HCT116 (cell line): Measurements from ENCODE around the gene THOC6. TPM values are rescaled to one million over a fixed set of nuclear protein-coding genes. Genes with fewer than 3 reads are reported as not detected.

Experiments used
- ATAC-seq: fragments of 200-7000 bp; cut with Tn5 transposase; 2 replicates; pipeline ENCODE4 v1.9.1; 2020; ENCODE audit warnings: mild to moderate bottlenecking, moderate library complexity
- BruUV-seq: library from RNA; stranded (reverse); fragments of 400-500 nt; replicated peaks from 2 replicates; lab custom pipeline; 2021; lab: Mats Ljungman, UMichigan
- CTCF ChIA-PET: fragments of 300-600 bp; sonication (Branson Sonifier 250); formaldehyde crosslinking; loops from one replicate; lab custom pipeline; 2021; ENCODE audit warnings: antibody characterized with exemption; lab: Charles Lee
- POLR2A ChIA-PET: fragments of 300-600, 350-600 bp; sonication (Branson Sonifier 250); formaldehyde crosslinking; loops from one replicate; lab custom pipeline; 2021; ENCODE audit warnings: antibody characterized with exemption; lab: Charles Lee
- RAD21 ChIA-PET, 2 experiments: fragments of 300-600 bp; sonication (Branson Sonifier 250); formaldehyde crosslinking; loops; one replicate each; lab custom pipeline; 2023; ENCODE audit warnings: low total read pairs in 2 of 2; ENCODE audit not compliant: uncharacterized antibody in 2 of 2, unreplicated experiment in 2 of 2, low non-redundant PET in 1 of 2; lab: Charles Lee
- DNase-seq: peaks from one replicate; pipeline ENCODE4 v3.0.0-alpha.2; 2010; ENCODE audit warnings: low read depth, low spot score
- H2AFZ ChIP-seq: fragments of 200-600 bp; shearing (Covaris generic), sonication (generic); 2 replicates; pipeline ENCODE4 v1.6.1; 2017; ENCODE audit warnings: low read depth, mixed run types, mixed read lengths, antibody characterized with exemption, low read length; ENCODE audit not compliant: poor library complexity, severe bottlenecking
- H3K27ac ChIP-seq: 2 replicates; pipeline ENCODE4 v1.5.1; 2012; ENCODE audit warnings: low read depth, low read length
- H3K27me3 ChIP-seq: fragments of 200-600 bp; sonication (generic); 2 replicates; pipeline ENCODE4 v1.6.1; 2016; ENCODE audit warnings: mixed run types, low read length, mixed read lengths; ENCODE audit not compliant: insufficient read depth
- H3K36me3 ChIP-seq, 2 experiments: fragments of 200-500 bp in 1 of 2; fragments of 200-600 bp in 1 of 2; sonication (Bioruptor generic) in 1 of 2; sonication (generic) in 1 of 2; 2 replicates each; pipeline versions ENCODE4 v1.5.1 to v1.6.1; 2014 to 2016; ENCODE audit warnings: low read length in 2 of 2, inconsistent platforms in 1 of 2, mixed read lengths in 1 of 2, mixed run types in 1 of 2; ENCODE audit not compliant: insufficient read depth in 2 of 2, control insufficient read depth in 1 of 2
- H3K4me1 ChIP-seq, 2 experiments: fragments of 200-600 bp in 1 of 2; sonication (generic) in 1 of 2; 2 replicates each; pipeline versions ENCODE4 v1.5.1 to v1.6.1; 2012 to 2017; ENCODE audit warnings: low read length in 2 of 2, inconsistent platforms in 1 of 2, mild to moderate bottlenecking in 1 of 2, mixed read lengths in 1 of 2, mixed run types in 1 of 2, moderate library complexity in 1 of 2; ENCODE audit not compliant: insufficient read depth in 2 of 2, control insufficient read depth in 1 of 2
- H3K4me2 ChIP-seq: fragments of 200-600 bp; sonication (generic); 2 replicates; pipeline ENCODE4 v1.6.1; 2017; ENCODE audit warnings: mixed run types, low read length, mixed read lengths
- H3K4me3 ChIP-seq, 2 experiments: fragments of 200-600 bp in 1 of 2; sonication (generic) in 1 of 2; replicated peaks in 1 of 2; 2 replicates each; pipeline ENCODE4 v1.5.1; 2011 to 2016; ENCODE audit warnings: low read length in 2 of 2, control low read depth in 1 of 2, low read depth in 1 of 2, mild to moderate bottlenecking in 1 of 2, mixed read lengths in 1 of 2, mixed run types in 1 of 2
- H3K79me2 ChIP-seq: fragments of 200-600 bp; sonication (generic); 2 replicates; pipeline ENCODE4 v1.6.1; 2017; ENCODE audit warnings: mild to moderate bottlenecking, mixed run types, low read length, moderate library complexity, mixed read lengths; ENCODE audit not compliant: insufficient read depth
- H3K9ac ChIP-seq: fragments of 200-600 bp; sonication (generic); 2 replicates; pipeline ENCODE4 v1.6.1; 2016; ENCODE audit warnings: low read length, mixed read lengths
- H3K9me2 ChIP-seq: fragments of 200-600 bp; sonication (generic), shearing (Covaris generic); 2 replicates; pipeline ENCODE4 v1.6.1; 2017; ENCODE audit warnings: mixed run types, mild to moderate bottlenecking, moderate library complexity; ENCODE audit not compliant: insufficient read depth
- H3K9me3 ChIP-seq, 2 experiments: fragments of 200-500 bp in 1 of 2; fragments of 200-600 bp in 1 of 2; sonication (Bioruptor generic) in 1 of 2; sonication (generic) in 1 of 2; 2 replicates each; pipeline ENCODE4 v1.6.1; 2014 to 2017; ENCODE audit warnings: low read length in 2 of 2, mixed read lengths in 2 of 2, inconsistent platforms in 1 of 2, low read depth in 1 of 2, mild to moderate bottlenecking in 1 of 2, mixed run types in 1 of 2, moderate library complexity in 1 of 2; ENCODE audit not compliant: control insufficient read depth in 1 of 2, insufficient read depth in 1 of 2
- H4K20me1 ChIP-seq: fragments of 200-600 bp; sonication (generic), shearing (Covaris generic); 2 replicates; pipeline ENCODE4 v1.6.1; 2017; ENCODE audit warnings: mixed run types, mild to moderate bottlenecking, moderate library complexity; ENCODE audit not compliant: insufficient read depth
- CBX3 ChIP-seq: IDR thresholded peaks from 2 replicates; pipeline ENCODE4 v1.6.1; 2012; ENCODE audit warnings: low read depth
- CEBPB ChIP-seq: IDR thresholded peaks from 2 replicates; pipeline ENCODE4 v1.6.1; 2012; ENCODE audit warnings: low read depth
- FOSL1 ChIP-seq: IDR thresholded peaks from 2 replicates; pipeline ENCODE4 v1.6.1; 2012; ENCODE audit warnings: low read depth
- MAX ChIP-seq: IDR thresholded peaks from 2 replicates; pipeline ENCODE4 v1.6.1; 2012
- POLR2AphosphoS5 ChIP-seq: IDR thresholded peaks from 2 replicates; pipeline ENCODE4 v1.6.1; 2011; ENCODE audit warnings: mild to moderate bottlenecking, low read depth, low read length, moderate library complexity
- REST ChIP-seq: IDR thresholded peaks from 2 replicates; pipeline ENCODE4 v1.6.1; 2012; ENCODE audit warnings: low read depth
- YY1 ChIP-seq: IDR thresholded peaks from 2 replicates; pipeline ENCODE4 v1.6.1; 2011; ENCODE audit warnings: low read length, low read depth, moderate library complexity, mild to moderate bottlenecking; ENCODE audit not compliant: insufficient replicate concordance; ENCODE audit errors: extremely low read depth
- ZBTB33 ChIP-seq: IDR thresholded peaks from 2 replicates; pipeline ENCODE4 v1.6.1; 2011; ENCODE audit warnings: mild to moderate bottlenecking, low read length, moderate library complexity; ENCODE audit not compliant: insufficient replicate concordance; ENCODE audit errors: extremely low read depth
- ZFX ChIP-seq: fragments of 450-650 bp; IDR thresholded peaks from 2 replicates; pipeline ENCODE4 v1.6.1; 2017
- ZNF274 ChIP-seq: fragments of 200-500 bp; sonication (Bioruptor generic); IDR thresholded peaks from 2 replicates; pipeline ENCODE4 v1.6.1; 2014; ENCODE audit warnings: mild to moderate bottlenecking, low read depth, low read length, inconsistent platforms
- intact Hi-C: fragments of 100-400 bp; cut with micrococcal nuclease; formaldehyde crosslinking; loops from 2 replicates; pipeline ENCODE4 v1.10.0; 2022
- total RNA-seq: library from RNA; stranded (reverse); gene quantifications from one replicate; pipeline ENCODE4 v1.2.1, GENCODE V29; 2021; ENCODE audit not compliant: unreplicated experiment

THOC6 gene
- total RNA-seq, 1 experiment from 2014 or later = 62.9 TPM

- peak; percentile 20 for ATAC-seq
- Histone ChIP-seq H2AFZ (no peak overlapping the region), H3K4me1 (peaks cover 27 to 59% of the 10 kb centered on the region in 2 experiments), H4K20me1 (no peaks in the 10 kb centered on the region), H3K36me3 (peaks cover 8 to 30% of the 10 kb centered on the region in 2 experiments; a peak in 2 of 4 replicates), H3K27me3 (no peaks in the 10 kb centered on the region)
- intact Hi-C loops = loop anchor here (5.0 kb wide), 2 partner anchors 40 to 865 kb away; partner anchors contain the start of genes PKMYT1 and TRAF7
- no TSS peak for BruUV-seq
- CTCF ChIA-PET = interaction anchor here (1.7 to 6.1 kb wide), 4 partner anchors 9 to 39 kb away, joined by 5 to 39 read pairs (median 13); no protein-coding TSS in a partner anchor
- TF ChIP-seq ZFX = no peak
- TF ChIP-seq CBX3 = no peak
- no peak for TF ChIP-seq ZNF274
- TF ChIP-seq CEBPB = no peak
- TF ChIP-seq MAX = no peak
- no peak for TF ChIP-seq REST
- TF ChIP-seq FOSL1 = no peak
- peak; percentile 63 for TF ChIP-seq POLR2AphosphoS5
- TF ChIP-seq ZBTB33 = peak; percentile 11
- TF ChIP-seq YY1 = no peak
- TF ChIP-seq, all 23 proteins: peak for 2
- Histone ChIP-seq H3K9ac (peak overlapping the region; percentile 99), H3K4me2 (peak overlapping the region; percentile 86), H3K79me2 (peaks cover 26% of the 10 kb centered on the region; the same call in 1 of the 2 replicates), H3K27ac (peak overlapping the region; percentile 100), H3K9me2 (no peaks in the 10 kb centered on the region), H3K9me3 (no peaks in the 10 kb centered on the region), H3K4me3 (peak overlapping the region; percentile 94 to 95)
- RAD21 ChIA-PET = no interaction called here
- POLR2A ChIA-PET = interaction anchor here (1.3 to 8.2 kb wide), 12 partner anchors 8 to 867 kb away, joined by 4 to 188 read pairs (median 6); partner anchors contain the start of genes KREMEN2, PAQR4 and TRAF7
- peak; percentile 82 for DNase-seq
These were observed 1.6 kb upstream of the THOC6 start for GRCh38 chr16:3022208-3022683.
